Measurements from ENCODE around the gene SUPT20H. TPM values are rescaled to one million over a fixed set of nuclear protein-coding genes. Genes with fewer than 3 reads are reported as not detected.

The SUPT20H gene
- total RNA-seq, 1 donor from 2014 or later: 56.1 TPM

GRCh38 chr13:37009692-37010091 lies 49.8 kb downstream of the SUPT20H start:
- DNase-seq (ENCODE audit: low spot score): no peak
- Mint-ChIP-seq H3K9me3 (ENCODE audit: unreplicated experiment) (no peaks in the 10 kb centered on the region), H3K4me3 (ENCODE audit: unreplicated experiment) (no peak overlapping the region), H3K27ac (ENCODE audit: unreplicated experiment) (no peak overlapping the region), H3K27me3 (ENCODE audit: unreplicated experiment) (no peaks in the 10 kb centered on the region), H3K36me3 (ENCODE audit: low read depth, unreplicated experiment) (peaks cover 15% of the 10 kb centered on the region), H3K4me1 (ENCODE audit: unreplicated experiment) (no peaks in the 10 kb centered on the region)
- no peak for TF ChIP-seq CTCF (IDR thresholded peaks at IDR 0.05; ENCODE audit: unreplicated experiment)

DNA sequence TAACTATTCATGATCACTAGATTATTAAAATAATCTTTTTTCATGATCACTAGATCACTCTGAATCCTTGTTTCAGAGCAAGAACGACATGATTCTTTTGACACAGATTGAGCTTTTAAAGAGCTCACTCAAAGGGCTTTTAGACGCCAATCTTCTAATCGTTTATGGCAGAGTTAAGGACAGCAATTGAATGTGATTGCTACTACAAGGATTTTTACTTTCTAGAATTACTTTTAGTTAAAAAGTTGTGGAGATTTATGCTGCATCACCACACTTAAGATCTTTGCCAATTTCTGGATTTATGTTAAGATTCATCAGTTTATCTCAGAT lies 57.6 kb downstream of the SUPT20H start:
- Mint-ChIP-seq H3K9me3 (ENCODE audit: unreplicated experiment) (no peaks in the 10 kb centered on the region), H3K4me1 (ENCODE audit: unreplicated experiment) (peaks cover 20% of the 10 kb centered on the region), H3K27ac (ENCODE audit: unreplicated experiment) (peak overlapping the region; percentile 88), H3K27me3 (ENCODE audit: unreplicated experiment) (peaks cover 5% of the 10 kb centered on the region), H3K4me3 (ENCODE audit: unreplicated experiment) (peak overlapping the region; percentile 99), H3K36me3 (ENCODE audit: low read depth, unreplicated experiment) (peaks cover 18% of the 10 kb centered on the region)
- DNase-seq (ENCODE audit: low spot score): no peak
- no peak for TF ChIP-seq CTCF (IDR thresholded peaks at IDR 0.05; ENCODE audit: unreplicated experiment)

DNA sequence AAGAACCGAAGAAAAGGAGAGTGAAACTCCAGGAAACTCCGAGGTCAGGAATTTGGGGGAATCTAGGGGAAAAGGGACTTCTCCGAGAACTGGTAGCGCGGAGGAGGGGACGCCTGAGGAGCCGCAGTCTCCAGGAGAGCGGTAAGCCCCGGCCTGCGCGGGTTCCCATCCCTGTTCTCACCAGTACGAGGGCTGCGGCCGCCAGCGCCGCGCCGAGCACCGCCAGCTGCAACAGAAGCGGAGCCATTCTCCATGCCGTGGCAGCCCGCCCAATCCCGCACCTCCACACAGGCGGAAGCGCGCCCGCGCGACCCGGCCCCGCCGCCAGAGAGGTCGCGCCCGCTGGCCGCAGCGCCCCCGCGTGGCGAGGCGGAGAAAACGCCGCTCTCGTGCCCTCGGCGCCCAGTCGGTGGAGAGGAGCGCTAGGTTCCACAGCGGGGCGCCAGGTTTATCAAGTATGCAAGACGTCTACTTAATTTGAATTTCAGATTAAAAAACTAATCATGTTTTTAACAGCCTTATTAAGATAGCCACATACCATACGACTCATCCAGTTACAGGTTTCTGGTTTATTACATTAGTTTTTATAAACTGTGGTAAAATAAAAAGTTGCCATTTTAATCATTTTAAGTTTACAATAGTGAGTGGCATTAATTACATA lies 60.3 kb downstream of the SUPT20H start, which contains the start of gene ALG5:
ALG5 (minus strand) TSS at position 287 of the 661 bp plus-strand sequence; CDS start at position 247, 40 bp downstream.
- Mint-ChIP-seq H3K4me1 (ENCODE audit: unreplicated experiment) (peaks cover 20% of the 10 kb centered on the region), H3K27ac (ENCODE audit: unreplicated experiment) (peak within 1 kb of the TSS; percentile 98), H3K4me3 (ENCODE audit: unreplicated experiment) (peak within 1 kb of the TSS; percentile 99), H3K27me3 (ENCODE audit: unreplicated experiment) (peaks cover 5% of the 10 kb centered on the region), H3K9me3 (ENCODE audit: unreplicated experiment) (no peaks in the 10 kb centered on the region), H3K36me3 (ENCODE audit: low read depth, unreplicated experiment) (peaks cover 19% of the 10 kb centered on the region)
- peak; percentile 95 for DNase-seq (ENCODE audit: low spot score)
- peak; percentile 99 for TF ChIP-seq CTCF (IDR thresholded peaks at IDR 0.05; ENCODE audit: unreplicated experiment)

DNA sequence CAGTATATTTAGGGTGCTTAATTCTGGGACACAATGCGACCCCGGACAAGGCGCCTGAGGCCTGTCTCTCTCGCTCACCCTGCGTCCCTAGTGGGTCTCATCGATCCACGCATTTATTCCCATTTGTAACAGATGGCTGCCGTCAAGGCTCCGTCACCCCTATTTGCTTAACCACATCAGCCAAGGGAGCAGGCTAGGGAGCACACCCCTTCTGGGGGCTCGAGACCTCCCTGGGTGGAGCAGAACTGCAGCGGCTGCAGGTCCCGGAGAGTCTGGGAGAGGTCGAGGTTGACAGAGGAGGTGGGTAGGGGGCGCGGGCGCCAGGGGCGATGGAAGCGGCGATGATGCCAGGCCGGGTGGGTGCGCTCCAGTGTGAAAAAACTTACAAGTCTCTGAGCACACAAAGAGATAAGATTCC lies 60.9 kb downstream of the SUPT20H start:
- Mint-ChIP-seq H3K27ac (ENCODE audit: unreplicated experiment) (peak overlapping the region; percentile 93), H3K4me3 (ENCODE audit: unreplicated experiment) (peak overlapping the region; percentile 98), H3K4me1 (ENCODE audit: unreplicated experiment) (peaks cover 20% of the 10 kb centered on the region), H3K27me3 (ENCODE audit: unreplicated experiment) (peaks cover 5% of the 10 kb centered on the region), H3K9me3 (ENCODE audit: unreplicated experiment) (no peaks in the 10 kb centered on the region), H3K36me3 (ENCODE audit: low read depth, unreplicated experiment) (peaks cover 22% of the 10 kb centered on the region)
- DNase-seq (ENCODE audit: low spot score): peak; percentile 25
- no peak for TF ChIP-seq CTCF (IDR thresholded peaks at IDR 0.05; ENCODE audit: unreplicated experiment)

GRCh38 chr13:36997716-36998427 lies 61.6 kb downstream of the SUPT20H start:
- Mint-ChIP-seq H3K4me3 (ENCODE audit: unreplicated experiment) (peak overlapping the region; percentile 98), H3K4me1 (ENCODE audit: unreplicated experiment) (peaks cover 20% of the 10 kb centered on the region), H3K27ac (ENCODE audit: unreplicated experiment) (no peak overlapping the region), H3K27me3 (ENCODE audit: unreplicated experiment) (peaks cover 5% of the 10 kb centered on the region), H3K9me3 (ENCODE audit: unreplicated experiment) (no peaks in the 10 kb centered on the region), H3K36me3 (ENCODE audit: low read depth, unreplicated experiment) (peaks cover 22% of the 10 kb centered on the region)
- no peak for TF ChIP-seq CTCF (IDR thresholded peaks at IDR 0.05; ENCODE audit: unreplicated experiment)
- DNase-seq (ENCODE audit: low spot score): no peak

Data from endothelial cell (in vitro differentiated cells).